ENCODE measurements around the gene LBR.

DNA sequence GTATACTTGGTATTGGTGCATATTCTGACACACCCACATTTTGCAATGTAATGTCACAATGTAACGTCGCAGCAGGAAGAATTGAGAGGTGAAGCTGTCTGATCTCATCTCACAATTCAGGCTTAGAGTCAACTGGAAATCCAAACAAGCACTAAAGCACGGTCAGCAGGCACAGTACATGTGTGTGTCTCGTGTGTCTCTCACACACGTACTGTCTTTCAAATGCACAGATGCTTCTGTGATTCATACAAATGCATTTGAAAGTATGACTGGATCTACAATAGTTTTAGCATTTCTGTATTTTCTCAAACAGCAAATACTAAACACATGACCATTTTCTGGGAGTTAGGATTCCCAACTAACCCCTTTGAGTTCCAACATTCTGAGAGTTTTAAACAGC, 26.9 kb downstream of the LBR start:
- no peak for TF ChIP-seq EZH2 (IDR thresholded peaks at IDR 0.05; ENCODE audit: borderline replicate concordance, low read depth, low read length, severe bottlenecking)
- TF ChIP-seq CTCF (IDR thresholded peaks at IDR 0.05; ENCODE audit: borderline replicate concordance, extremely low read depth, low read length, poor library complexity, severe bottlenecking), result no peak
